Lung (tissue), 13 donors: ENCODE data around the gene CFAP43. TPM values are rescaled to one million over a fixed set of nuclear protein-coding genes. Genes with fewer than 3 reads are reported as not detected.

Source experiments
- ATAC-seq: fragments of 200-7000 bp; cut with Tn5 transposase; one replicate; pipeline ENCODE4 v1.9.1; 2020; ENCODE audit warnings: moderate number of reproducible peaks; ENCODE audit not compliant: insufficient read depth, low FRiP score
- DNase-seq, 3 donors: peaks; one replicate each; pipeline ENCODE4 v3.0.0-alpha.2; 2013 to 2017
- H3K27ac ChIP-seq, 2 donors: one replicate each; pipeline ENCODE4 v1.5.1; 2013; ENCODE audit warnings: mild to moderate bottlenecking in 2 of 2, moderate library complexity in 2 of 2, control low read depth in 1 of 2, inconsistent platforms in 1 of 2, low read depth in 1 of 2, low read length in 1 of 2
- H3K27me3 ChIP-seq, 3 donors: one replicate each; pipeline ENCODE4 v1.5.1; 2013; ENCODE audit warnings: low read length in 2 of 3; ENCODE audit not compliant: control insufficient read depth in 3 of 3, insufficient read depth in 3 of 3
- H3K36me3 ChIP-seq, 4 donors: one replicate each; pipeline ENCODE4 v1.5.1; 2013; ENCODE audit warnings: low read length in 4 of 4, mild to moderate bottlenecking in 1 of 4, moderate library complexity in 1 of 4; ENCODE audit not compliant: control insufficient read depth in 4 of 4, insufficient read depth in 4 of 4
- H3K4me1 ChIP-seq, 5 donors: one replicate each; pipeline ENCODE4 v1.5.1; 2013; ENCODE audit warnings: low read length in 5 of 5, mild to moderate bottlenecking in 2 of 5, moderate library complexity in 1 of 5; ENCODE audit not compliant: control insufficient read depth in 5 of 5, insufficient read depth in 5 of 5
- H3K4me3 ChIP-seq: one replicate; pipeline ENCODE4 v1.5.1; 2013; ENCODE audit warnings: mild to moderate bottlenecking, control low read depth, moderate library complexity
- H3K9ac ChIP-seq, 2 donors: one replicate each; pipeline ENCODE4 v1.5.1; 2013; ENCODE audit warnings: low read length in 2 of 2, control low read depth in 1 of 2; ENCODE audit not compliant: insufficient read depth in 1 of 2
- H3K9me3 ChIP-seq, 4 donors: one replicate each; pipeline ENCODE4 v1.5.1; 2013; ENCODE audit warnings: low read length in 3 of 4, mild to moderate bottlenecking in 1 of 4, moderate library complexity in 1 of 4; ENCODE audit not compliant: control insufficient read depth in 4 of 4, insufficient read depth in 3 of 4
- CTCF ChIP-seq: IDR thresholded peaks from 2 replicates; pipeline ENCODE4 v1.5.1; 2012; ENCODE audit warnings: mild to moderate bottlenecking; ENCODE audit errors: control extremely low read depth, extremely low read depth
- WGBS, 2 donors: extraction: QIAGEN DNeasy Blood & Tissue Kit; methylation state at CpG; one replicate each; pipeline ENCODE4 v1.1.7; 2013; 5-methylcytosine and 5-hydroxymethylcytosine counted together
- polyA plus RNA-seq, 2 donors: library from polyadenylated mRNA; stranded (reverse); fragments of 200-250 nt; gene quantifications; one replicate each; pipeline ENCODE4 v1.2.1, GENCODE V29; 2013
- small RNA-seq: library from RNA; depleted of rRNA; stranded (forward); fragments of <200 nt; gene quantifications from one replicate; pipeline ENCODE3, GENCODE V24; 2014; ENCODE audit warnings: low replicate concordance
- total RNA-seq, 2 donors: library from RNA; depleted of rRNA in 1 of 2; stranded (reverse); fragments of >200 nt in 1 of 2; gene quantifications; one replicate each; pipeline ENCODE4 v1.2.1, GENCODE V29; 2014 to 2021
- donor health status: control.
- donor health status: control.
- donor health status: Bipolar disorder and iron deficiency.
- donor health status: healthy.
- donor health status: DM: yes; HTN: yes; CAD: no.

The CFAP43 gene
- total and polyA plus RNA-seq, 4 donors: 8.4 to 71.6 (median 20.1) TPM

GRCh38 chr10:104081998-104082397, 150.2 kb downstream of the CFAP43 start:
- Histone ChIP-seq H3K9ac (no peak overlapping the region), H3K36me3 (no peaks in the 10 kb centered on the region), H3K27me3 (no peaks in the 10 kb centered on the region), H3K27ac (no peak overlapping the region), H3K4me1 (peaks cover 0 to 3% (median 0%) of the 10 kb centered on the region in 5 donors), H3K4me3 (no peak overlapping the region), H3K9me3 (no peaks in the 10 kb centered on the region)
- ATAC-seq (no peak), DNase-seq (no peak)
- no peak for TF ChIP-seq CTCF
- 82 to 87% methylated on average over 5 of the region's 5 CpGs for WGBS, 2 donors

- Histone ChIP-seq H3K9ac (no peak overlapping the region), H3K4me3 (no peak overlapping the region), H3K27ac (no peak overlapping the region), H3K36me3 (no peaks in the 10 kb centered on the region), H3K4me1 (peaks cover 0 to 4% (median 0%) of the 10 kb centered on the region in 5 donors), H3K27me3 (no peaks in the 10 kb centered on the region), H3K9me3 (no peaks in the 10 kb centered on the region)
- ATAC-seq: no peak
- WGBS, 2 donors: 64 to 65% methylated on average over 1 of the region's 1 CpG
- TF ChIP-seq CTCF: no peak
- no peak for DNase-seq
Observed at GRCh38 chr10:104080762-104081161, 151.4 kb downstream of the CFAP43 start.

Small RNA genes lying within 50 kb of the gene (small RNA-seq; reads per million reads assigned to genes)
- gene MIR4482 (0.17 reads per million), gene MIR609 (not detected)

Other genes starting within 250 kb of the CFAP43 start
- gene COL17A1, start 146.5 kb downstream of the CFAP43 start, total RNA-seq: 1 to 10 TPM in 1 of 2 donors, under 1 TPM in 1; 0.92 to 2.2 TPM
- 1 to 10 TPM; 2.2 to 2.5 TPM for gene COL17A1, start 146.5 kb downstream of the CFAP43 start, polyA plus RNA-seq
- 1 to 10 TPM; 8.7 to 9.9 TPM for gene SFR1, start 110.2 kb downstream of the CFAP43 start, total RNA-seq
- 1 to 10 TPM; 6.4 to 9.6 TPM for gene SFR1, start 110.2 kb downstream of the CFAP43 start, polyA plus RNA-seq
- 100 to 1,000 TPM in 1 of 2 donors, 10 to 100 TPM in 1; 47.2 to 130 TPM for gene GSTO1, start 22.5 kb upstream of the CFAP43 start, total RNA-seq
- gene GSTO1, start 22.5 kb upstream of the CFAP43 start, polyA plus RNA-seq: 100 to 1,000 TPM; 205 to 244 TPM
- gene GSTO2, start 36.8 kb upstream of the CFAP43 start, total RNA-seq: 10 to 100 TPM; 10.6 to 13.5 TPM
- 10 to 100 TPM in 1 of 2 donors, 1 to 10 TPM in 1; 6.6 to 25.9 TPM for gene GSTO2, start 36.8 kb upstream of the CFAP43 start, polyA plus RNA-seq
- 10 to 100 TPM; 23.8 to 36.0 TPM for gene ITPRIP, start 106.1 kb upstream of the CFAP43 start, total RNA-seq
- 10 to 100 TPM; 21.7 to 44.7 TPM for gene ITPRIP, start 106.1 kb upstream of the CFAP43 start, polyA plus RNA-seq
- gene CFAP58, start 121.5 kb upstream of the CFAP43 start, total RNA-seq: 1 to 10 TPM; 5.0 to 5.4 TPM
- 1 to 10 TPM; 1.4 to 2.2 TPM for gene CFAP58, start 121.5 kb upstream of the CFAP43 start, polyA plus RNA-seq